AG09319 (cell line): ENCODE data around the gene LCTL.

Experiments used
- DNase-seq: peaks from one replicate; pipeline ENCODE4 v3.0.0-alpha.2; 2010; ENCODE audit warnings: low read depth; ENCODE audit errors: extremely low read depth
- TF ChIP-seq, protein P1 (sequence below): IDR thresholded peaks from 2 replicates; pipeline ENCODE4 v1.5.1; 2011; ENCODE audit warnings: low read depth, mild to moderate bottlenecking, inconsistent platforms, low read length, moderate library complexity

LCTL gene

DNA sequence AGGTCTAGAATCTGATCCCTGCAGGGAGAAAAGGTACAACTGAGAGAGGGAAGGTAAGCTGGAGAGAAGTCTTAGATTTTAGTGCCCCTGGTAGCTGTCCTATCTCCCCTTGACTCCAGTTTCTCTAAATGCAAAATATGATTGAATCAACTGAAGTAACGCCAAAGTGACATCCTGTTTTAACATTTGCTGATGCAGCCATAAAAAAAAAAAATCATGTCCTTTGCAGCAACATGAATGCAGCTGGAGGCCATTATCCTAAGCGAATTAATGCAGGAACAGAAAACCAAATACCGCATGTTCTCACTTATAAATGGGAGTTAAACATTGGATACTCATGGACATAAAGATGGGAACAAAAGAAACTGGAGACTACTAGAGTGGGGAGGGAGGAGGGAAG, 42.4 kb upstream of the LCTL start:
- TF ChIP-seq, protein P1, sequence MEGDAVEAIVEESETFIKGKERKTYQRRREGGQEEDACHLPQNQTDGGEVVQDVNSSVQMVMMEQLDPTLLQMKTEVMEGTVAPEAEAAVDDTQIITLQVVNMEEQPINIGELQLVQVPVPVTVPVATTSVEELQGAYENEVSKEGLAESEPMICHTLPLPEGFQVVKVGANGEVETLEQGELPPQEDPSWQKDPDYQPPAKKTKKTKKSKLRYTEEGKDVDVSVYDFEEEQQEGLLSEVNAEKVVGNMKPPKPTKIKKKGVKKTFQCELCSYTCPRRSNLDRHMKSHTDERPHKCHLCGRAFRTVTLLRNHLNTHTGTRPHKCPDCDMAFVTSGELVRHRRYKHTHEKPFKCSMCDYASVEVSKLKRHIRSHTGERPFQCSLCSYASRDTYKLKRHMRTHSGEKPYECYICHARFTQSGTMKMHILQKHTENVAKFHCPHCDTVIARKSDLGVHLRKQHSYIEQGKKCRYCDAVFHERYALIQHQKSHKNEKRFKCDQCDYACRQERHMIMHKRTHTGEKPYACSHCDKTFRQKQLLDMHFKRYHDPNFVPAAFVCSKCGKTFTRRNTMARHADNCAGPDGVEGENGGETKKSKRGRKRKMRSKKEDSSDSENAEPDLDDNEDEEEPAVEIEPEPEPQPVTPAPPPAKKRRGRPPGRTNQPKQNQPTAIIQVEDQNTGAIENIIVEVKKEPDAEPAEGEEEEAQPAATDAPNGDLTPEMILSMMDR, result no peak
- no peak for DNase-seq

DNA sequence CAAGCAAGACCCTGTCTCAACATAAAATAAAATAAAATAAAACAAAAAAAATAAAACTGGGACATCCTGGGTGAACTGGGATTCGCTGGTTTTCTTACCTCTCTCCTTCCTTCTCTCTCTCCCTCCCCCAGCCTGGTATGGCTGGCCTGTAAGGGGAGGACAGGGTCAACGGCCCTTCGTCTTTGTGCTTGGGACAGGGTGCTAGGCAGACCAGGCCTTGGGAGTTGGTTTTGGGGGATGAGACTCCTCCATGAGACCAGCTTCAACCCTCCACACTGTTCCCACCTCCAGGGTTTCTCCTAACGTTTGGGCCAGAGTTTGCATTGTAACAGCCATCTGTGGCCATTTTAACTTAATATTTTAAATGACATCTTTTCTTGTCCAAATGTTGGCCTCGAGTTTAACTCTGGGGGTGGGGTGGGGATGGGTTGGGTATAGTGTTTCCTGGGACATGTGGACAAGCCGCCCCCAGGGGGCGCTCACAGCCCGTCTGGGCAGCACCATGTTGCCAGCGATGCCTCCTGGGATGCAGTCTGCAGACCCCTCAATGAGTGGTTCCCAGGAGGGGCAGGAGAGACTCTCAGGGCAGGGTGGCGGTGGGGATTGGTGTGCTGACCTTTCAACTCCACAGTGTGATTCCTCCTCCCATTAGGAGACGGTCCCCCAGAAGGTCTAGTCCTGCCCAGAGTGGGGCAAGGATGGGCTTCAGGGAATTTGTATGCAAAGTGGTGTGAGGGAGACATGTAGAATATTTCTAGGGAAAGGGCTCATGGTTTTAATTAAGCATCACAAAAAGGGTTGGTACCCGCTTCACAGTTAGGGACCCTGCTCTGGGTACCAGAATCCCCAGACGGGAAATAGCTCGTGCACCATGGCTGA, 37.7 kb upstream of the LCTL start:
- DNase-seq, result no peak
- TF ChIP-seq, protein P1, result peak; percentile 84

DNA sequence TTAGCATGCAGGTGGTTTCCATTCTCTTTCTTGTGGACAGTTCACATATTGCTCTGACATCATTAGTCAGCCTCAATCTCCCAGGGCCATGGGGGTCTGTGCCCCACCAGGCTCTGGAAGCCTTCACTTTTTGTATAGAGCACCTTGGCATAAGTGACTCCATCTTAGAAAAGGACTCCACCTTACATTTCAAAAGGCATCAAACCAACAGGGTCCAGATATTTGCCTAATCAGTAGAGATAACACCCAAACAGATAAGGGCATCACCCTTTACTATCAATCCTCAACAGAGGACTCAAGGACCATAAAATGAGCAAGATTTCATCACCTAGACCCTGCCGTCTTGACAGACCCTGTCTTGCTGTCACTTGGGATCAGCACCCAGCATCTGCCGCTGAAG, 35.7 kb upstream of the LCTL start:
- TF ChIP-seq, protein P1, result no peak
- DNase-seq, result no peak

DNA sequence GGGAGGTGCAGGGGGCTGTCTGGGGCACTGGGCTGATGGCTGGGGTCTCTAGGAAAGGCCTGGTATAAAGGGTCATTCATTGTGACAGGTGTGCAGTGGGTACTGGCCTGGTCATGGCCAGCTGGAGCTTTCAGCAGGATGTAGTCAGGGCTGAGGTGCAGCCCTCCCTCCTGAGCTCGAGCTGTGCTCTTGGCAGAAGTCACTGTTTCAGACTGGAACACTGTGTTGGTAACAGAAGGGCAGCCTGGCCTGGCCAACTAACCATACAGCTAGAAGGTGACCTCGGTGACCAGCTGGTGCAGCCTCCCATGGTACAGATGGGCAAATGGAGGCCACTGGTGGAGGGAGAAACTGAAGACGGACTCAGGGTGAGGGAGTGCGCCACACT, 34.4 kb upstream of the LCTL start:
- no peak for DNase-seq
- TF ChIP-seq, protein P1, result no peak

DNA sequence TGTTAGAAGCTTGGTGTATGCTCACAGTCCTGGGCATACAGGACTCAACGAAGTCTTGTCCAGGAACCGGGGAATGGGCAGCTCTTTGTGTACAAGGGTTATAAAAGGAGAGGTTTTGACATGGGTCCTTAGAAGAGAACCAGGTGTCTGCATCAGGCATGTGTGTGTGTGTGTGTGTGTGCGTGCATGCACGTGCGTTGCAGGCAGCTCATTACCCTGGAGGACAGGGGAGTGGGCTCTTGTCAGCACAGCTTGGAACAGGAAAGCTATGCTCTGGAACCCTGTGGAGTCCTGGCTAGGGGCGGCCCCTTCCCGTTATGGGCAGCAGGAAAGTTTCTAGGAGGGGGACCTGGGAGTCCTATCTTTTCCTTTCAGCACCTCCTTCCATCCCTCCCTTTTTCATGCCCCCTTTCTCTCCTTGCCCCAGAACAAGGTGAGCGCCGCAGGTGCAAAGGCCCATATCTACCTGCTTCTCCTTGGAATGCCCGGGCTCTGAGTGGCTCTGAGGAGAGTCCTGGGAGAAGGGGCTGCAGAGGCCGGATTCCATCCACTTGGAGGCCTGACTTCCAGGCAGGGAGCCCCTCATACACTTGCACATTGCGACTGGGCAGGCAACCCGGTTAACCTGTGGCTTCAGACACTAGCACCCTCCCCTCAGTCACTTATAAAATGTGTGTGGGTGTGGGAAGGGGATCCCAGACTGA, 33.9 kb upstream of the LCTL start:
- DNase-seq, result no peak
- TF ChIP-seq, protein P1, result no peak

DNA sequence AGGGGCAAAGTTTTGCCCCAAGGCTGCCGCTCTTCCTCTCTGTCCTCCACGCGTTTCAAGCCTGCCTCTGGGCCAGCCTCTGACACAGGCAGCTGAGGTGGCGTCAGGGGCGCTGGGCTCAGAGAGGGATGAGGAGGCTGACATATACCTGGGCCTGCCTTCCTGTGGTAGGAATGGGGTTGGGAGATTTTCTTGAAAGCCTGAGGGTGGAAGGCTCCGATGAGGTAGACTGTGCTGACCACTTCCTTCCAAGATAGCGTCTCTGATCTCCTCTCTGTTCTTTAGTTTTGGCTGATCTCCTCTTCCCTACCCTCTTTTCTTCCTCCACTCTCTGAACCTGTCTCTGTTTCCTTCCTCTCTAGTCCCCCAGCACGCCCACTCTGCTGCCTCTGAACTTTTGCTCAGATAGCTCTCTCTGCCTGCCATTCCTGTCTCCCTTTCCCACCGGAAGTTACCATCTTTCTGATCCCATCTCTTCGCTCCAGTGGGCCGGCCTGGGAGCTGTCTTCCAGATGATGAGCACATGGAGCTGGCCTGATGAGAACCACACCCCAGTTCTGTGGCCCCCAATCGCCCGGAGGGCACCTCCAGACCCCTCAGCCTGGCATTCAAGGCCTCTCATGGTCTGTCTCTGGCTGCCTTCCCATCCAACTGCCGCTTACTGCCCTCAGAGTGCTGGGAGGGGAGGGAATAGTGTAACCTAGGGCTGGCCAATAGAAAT, 32.5 kb upstream of the LCTL start:
- TF ChIP-seq, protein P1, result no peak
- DNase-seq, result no peak
